ENCODE measurements around the gene FBXO31.
"Not testable (repeated sequence)": the region's sequence is repeated elsewhere in the genome, so short reads cannot be mapped to it uniquely, and the experiment has no call there.

Gene FBXO31

DNA sequence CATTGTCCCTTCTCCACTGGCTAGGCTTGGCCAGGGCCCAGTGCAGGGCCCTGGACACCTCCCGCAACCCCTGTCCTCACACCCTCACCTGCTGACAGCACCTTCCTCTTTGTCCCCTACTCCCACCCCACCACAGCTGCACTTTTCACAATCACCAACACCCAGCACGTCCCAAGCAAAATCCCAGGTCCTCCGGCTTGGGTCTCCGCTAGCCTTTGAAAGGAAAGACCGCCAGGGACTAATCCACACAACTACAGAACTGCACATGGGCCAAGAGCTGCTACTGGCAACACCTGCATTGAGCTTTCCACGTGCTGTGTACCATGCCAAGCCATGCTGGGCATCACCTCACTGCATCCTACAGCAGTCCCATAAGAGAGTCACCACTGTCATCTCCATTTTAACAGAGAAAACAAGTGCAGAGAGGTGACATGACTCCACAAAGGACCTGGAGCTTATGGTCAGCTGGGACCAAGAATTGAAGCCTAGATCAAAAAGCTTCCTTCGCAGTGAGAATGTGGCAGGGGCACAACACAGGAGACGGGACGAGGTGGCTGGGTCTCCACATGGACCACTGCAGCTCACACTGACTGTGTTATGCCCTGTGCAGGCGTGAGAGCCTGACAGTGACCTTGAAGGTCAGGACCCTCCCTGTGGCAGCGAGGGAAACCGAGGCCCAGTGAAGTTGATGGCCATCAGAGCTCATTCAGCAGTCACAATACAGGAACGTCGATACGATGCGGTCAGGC lies 22.5 kb downstream of the FBXO31 start:
- no peak for DNase-seq

DNA sequence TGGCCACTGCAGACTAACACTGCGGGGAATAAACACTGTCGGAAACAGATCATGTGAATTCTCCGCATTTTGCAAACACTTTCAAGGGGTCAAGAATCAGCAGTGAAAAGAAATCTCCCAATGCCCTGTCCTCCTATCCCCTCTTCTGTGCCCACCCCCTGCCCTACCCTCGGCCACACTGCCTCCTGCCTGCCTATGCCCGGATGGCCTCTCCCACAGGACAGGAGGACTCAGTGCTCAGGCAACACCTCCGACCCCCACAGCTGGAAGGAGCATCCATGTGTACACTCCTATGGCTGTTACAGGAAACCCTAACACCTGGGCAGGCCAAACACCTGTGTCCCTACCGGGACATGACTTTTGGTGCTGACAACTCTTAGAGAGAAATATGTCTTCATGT lies 24.5 kb downstream of the FBXO31 start:
- DNase-seq = no peak

DNA sequence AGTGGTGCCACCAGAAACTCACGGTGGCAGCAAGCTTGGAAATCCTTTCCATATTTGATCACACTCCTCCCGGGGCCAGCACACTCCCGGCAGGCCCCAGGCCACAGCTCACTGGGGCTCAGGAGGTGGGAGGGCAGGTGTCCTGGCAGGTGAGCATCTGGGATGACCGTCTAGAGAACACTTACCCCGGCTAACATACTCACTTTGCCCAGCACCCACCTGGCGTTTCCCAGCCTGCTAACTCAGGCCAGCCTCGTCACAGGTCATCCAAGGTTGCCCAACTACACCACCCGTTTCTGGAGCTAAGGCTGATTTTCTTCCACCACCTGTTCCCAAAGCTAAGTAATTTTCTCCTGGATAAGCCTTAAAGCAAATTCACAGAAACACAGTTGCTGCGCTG lies 24.9 kb downstream of the FBXO31 start:
- no peak for DNase-seq

DNA sequence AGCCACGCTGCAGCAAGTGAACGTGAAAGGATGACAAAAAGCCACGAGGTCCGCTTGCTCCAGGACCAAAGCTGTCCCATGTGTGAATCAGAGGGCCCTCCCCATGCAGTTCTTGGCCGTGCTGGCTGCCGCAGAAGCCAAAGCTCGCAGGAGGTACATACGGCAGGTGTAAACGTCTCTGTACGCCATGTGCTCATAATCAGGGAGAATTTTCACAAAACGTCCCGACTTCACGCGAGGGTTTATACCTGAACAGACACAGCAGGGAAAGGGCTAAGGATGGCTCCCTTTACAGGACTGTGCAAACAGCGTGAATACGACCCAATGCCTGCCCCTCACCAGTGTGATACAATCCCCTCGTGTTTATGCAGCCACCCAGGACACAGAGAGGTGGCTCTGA lies 25.3 kb downstream of the FBXO31 start:
- DNase-seq = no peak

DNA sequence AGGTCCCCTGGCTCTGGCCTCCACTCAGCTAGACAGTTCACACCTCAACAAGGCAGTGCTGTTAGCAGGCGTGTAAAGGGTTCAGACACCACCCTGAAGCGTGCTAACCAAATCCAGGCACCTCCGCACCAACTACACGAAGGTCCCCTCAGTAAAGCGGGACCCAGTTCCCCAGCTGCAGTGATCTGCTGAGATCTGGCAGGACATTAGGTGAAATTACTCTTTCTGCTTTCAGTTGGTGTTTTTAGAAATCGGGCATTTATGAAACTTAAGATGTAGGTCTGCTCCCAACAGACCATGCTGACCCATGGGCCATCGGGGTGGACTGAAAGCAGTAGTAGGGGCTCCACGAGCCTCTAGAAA lies 27.1 kb downstream of the FBXO31 start:
- no peak for DNase-seq

DNA sequence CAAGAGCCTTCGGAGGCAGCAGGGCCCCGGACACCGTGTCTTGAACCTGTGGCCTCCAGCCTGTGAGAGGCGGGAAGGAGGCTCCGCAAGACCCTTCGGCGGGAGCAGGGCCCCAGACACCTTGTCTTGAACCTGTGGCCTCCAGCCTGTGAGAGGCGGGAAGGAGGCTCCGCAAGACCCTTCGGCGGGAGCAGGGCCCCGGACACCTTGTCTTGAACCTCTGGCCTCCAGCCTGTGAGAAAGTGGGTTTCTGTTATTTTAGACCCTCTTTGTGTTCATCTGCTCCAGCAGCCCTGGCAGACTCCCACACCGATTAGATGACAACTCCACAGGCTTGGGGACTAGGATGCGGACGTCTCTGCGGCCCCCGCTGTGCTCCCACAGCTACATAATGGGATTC lies 30.0 kb downstream of the FBXO31 start:
- no peak for DNase-seq

DNA sequence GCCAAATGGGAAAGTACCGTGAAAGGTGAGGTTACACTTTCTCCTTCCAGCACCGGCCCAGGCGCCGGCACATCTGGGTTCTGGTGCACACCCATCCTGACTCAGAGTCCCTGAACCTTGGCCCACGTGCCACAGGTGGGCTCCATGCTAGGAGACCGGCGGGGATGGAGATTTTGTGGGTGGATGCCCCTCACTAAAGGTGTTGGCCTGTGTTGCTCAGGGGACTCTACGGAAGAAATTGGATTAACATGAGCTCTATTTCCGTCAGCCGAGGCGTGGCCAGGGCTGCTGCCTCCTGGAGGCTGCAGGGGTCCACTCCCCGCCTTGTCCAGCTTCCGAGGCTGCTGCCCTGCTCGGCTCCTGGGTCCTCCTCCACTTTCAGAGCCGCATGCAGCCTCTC lies 30.8 kb downstream of the FBXO31 start:
- no peak for DNase-seq

DNA sequence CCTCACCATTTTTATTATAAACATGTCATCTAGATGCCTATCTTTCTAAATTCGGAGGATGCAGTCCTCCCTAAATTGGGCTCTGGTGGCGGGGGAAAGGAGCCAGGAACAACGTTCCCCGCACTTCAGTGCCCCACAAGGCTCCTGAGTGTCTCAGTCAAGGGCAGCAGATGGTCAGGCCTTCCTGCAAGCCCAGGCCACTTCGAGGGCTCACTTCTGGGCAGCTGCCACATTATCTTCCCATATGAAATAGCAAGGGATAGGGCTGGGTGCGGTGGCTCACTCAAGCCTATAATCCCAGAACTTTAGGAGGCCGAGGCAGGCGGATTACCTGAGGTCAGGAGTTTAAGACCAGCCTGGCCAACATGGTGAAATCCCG lies 32.3 kb downstream of the FBXO31 start:
- DNase-seq = no peak

DNA sequence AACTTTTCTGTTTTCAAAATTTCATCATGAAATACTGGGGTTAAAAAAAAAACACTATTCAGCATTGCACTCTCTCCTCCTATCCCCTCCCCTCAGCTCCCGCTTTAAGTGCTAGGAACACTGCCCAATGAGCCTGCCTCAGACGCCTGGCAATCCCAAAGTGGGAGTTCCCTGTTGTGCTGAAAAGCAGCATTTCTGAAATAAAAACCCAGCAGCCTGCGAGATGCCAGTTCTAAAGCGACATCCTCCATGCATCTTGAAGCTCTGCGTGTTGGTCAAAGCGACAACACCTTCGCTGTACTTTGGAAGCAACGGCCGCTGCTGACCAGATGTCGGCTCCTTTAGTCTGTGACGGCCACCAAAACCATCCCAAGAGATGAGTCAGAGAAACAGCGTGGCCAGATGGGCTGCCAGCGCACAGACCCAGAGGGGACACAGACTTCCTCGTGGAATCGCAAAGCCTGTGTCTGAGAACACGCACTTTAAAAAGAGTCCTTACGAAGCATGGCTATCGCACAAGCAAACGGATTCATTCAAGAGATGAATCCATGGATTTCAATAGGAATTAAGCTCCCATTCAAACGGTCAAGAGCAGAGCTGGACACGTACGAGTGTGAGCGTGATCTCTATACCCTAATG lies 32.8 kb downstream of the FBXO31 start:
- no peak for DNase-seq

DNA sequence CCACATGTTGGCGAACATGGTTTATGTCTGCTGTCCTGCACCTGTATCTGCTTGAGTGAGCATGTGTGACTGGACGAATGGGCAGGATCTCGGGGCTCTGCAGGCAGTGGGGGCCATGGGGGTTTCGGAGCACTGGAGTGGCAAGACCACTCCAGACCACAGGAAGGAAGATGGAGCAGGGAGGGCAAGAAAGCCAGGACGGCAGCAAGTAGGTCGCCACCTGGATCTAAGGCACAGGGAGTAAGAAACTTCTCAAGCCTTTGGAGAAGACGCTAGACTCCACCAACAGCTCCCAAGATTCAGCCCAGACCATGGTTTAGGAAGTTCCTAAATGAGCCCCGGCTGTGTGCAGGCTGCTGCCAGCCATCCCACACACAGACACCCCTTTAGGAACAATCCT lies 33.5 kb downstream of the FBXO31 start:
- no peak for DNase-seq

DNA sequence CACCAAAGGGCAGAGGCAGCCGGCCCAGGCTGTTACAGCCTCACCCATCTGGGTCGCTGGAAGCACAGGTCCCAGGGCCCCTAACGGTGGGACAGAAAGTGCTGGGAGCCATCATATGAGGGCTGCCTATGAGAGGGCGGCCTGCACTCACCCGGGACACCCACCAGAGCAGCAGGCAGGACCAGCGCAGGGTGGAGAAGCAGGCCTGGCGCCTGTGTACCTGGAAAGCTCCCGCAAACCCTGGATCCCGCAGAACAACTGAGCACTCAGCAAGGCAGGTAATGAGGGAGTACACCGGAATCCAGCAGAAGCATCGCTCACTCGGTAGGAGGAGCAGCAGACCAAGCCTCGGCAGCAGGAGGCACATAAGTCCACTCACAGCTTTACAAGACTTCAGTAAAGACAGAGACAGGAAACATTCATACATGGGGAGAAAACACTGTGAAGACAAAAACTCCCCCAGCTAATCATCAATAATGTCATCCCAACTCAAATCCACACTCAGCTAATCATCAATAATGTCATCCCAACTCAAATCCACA lies 34.9 kb downstream of the FBXO31 start:
- no peak for DNase-seq

DNA sequence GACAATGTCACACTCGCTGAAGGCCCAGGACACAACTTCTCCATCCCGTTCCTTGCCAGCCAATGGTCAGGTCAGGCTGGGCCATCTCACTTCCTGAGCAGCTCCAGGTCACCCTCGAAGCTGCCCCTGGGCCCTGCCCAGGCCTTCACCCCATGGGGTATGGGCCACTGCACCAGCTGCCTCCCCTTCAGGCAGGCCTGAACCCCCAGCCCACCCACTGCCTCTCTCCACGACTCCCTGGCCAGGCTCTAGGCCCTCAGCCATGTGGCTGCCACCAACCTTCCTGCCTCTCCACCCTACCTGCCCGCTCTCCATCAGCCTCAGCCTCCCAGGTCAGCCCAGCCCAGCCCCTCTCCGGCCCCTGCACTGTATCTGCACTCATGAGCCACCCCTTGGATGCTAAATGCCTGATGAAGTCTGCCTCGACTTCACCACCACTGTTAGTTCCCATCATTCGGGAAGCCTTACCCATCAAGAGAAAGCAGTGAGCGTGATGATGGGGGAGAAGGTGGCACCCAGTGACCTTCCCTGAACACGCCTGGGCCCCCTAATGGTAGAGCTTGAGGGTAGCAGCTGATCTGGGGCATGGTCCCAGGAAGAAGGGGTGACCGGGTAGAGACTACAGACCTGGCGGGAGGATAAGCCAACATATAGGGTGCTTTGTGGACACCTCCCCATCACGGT lies 35.5 kb downstream of the FBXO31 start:
- no peak for DNase-seq

DNA sequence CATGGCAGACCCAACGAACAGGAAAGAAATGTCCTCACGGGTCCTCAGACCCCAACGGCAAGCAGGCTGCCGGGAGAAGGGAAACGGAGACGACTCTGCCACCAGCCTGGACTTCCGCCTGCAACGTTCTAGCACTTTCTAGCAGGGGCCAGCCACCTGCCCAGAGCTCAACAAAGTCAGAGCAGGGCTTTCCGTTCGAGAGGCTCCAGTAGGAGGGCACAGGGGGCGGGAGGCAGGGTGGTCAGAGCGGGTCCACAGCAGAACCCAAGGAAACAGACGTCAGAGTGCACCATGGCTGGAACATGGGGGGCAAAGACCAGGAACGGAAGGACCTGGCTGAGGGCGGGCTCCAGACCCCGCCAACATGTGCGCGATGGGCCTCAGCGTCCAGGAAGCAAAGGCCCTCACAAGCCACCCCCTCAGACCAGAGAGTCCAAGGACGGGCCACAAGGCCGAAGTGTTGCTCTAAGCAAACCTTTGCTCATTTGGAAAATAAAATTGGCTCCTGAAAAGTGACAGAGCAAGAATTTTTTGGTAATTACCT lies 37.0 kb downstream of the FBXO31 start:
- no peak for DNase-seq

DNA sequence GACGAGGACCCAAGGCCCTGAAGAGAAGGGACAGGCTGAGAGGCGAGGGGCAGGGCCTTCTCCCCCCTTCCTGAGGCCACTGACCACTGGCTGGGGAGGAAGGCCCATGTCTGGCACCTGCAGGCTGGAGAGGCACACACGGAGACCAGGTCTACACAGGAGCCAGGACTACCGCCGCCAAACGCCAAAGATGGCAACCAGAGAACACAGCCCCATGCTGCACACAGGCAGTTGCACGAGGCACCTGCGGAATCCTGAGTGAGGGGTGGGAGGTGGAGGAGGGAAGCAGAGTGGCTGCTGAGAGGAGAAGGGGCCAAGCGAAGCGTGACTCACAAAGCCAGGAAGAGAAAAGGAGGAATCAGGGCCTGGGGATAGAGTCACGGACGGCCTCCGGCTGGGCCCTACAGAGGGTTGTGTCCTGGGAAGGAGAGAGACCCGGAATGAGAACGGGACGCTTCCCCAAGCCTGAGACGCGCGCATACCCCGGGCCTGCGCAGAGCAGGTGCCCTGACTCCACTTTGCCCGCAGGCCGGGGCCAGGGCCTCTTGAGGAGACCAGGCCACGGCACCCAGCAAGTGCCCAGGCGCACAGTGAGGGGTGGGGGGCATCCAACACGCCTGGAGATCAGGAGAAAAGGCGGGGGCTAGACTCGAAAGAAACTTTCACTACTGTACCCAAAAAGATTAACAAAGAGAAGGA lies 37.7 kb downstream of the FBXO31 start:
- no peak for DNase-seq

DNA sequence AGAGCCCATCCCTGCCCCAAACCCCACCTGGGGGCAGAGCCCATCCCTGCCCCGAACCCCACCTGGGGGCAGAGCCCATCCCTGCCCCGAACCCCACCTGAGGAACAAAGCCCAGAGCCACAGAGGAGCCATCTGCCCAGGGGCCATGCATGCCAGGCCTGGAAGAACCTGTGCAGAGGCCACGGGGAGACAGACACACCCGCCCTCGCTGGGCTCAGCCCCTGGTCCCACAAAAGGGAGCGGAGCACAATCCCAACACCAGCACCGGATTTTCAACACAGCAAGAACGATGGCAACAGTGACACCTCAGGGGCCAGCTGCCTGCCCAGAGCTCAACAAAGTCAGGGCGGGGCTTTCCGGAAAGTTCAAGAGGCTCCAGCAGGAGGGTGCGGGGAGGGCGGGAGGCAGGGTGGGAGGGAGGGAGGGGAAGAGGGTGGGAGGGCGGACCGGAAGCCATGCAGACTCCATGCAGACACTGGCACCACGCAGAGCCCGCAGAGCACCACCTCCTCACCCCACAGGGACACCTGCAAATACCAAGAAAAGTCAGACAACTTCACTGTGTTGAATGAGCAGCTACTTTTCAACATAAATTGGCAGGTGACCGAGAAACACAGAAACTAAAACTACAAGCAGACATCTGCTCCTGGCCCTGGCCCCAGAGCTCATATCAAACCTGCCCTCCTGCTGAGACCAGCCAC lies 38.5 kb downstream of the FBXO31 start:
- no peak for DNase-seq

DNA sequence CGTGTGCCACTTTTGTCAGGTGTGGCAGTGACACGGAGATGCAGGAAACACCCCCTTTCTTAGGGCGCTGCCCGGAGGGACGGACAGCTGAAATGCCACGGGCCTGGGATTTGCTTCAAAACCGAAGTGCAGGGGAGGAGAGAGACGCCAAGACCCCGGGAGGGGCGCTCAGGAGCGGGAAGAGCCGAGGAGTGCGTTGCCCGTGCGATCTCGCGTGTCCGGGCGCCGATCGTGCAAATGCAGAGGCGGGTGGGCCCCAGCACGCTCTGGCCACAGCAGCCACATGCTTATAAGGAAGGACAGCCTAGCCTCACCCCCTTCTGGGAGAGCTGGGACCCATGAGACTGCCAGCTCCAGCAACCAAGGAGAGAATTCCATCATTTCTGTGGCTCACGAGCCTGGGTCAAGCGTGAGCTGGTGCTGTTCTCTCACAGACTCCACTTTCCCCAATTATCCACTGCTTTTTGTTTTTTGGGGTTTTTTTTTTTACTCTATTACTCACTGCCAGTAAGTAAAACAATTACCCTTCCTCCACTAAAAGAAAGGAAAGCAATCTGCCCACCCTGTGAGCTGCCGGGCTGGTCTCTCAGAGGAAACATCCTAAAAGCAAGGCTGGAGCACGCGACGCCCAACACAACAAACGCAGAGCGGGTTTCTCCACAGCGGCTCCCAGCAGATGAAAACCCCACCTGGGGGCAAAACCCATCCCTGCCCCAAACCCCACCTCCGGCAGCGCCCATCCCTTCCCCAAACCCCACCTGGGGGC lies 39.2 kb downstream of the FBXO31 start:
- DNase-seq = no peak

DNA sequence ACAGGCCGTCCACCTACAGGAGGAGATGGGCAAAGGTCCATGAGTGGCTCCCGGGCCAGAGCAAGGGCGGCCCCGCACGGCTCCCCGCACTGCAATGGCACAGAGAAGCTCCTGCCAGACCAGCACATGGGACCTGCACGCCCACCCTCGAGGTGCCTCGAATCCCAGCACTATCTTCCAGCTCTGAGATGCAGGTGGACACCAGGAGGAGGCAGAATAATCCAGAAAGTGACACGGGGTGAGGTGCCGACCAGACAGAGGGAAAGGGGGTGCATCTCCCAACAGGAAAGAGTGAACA lies 39.9 kb downstream of the FBXO31 start:
- no peak for DNase-seq

DNA sequence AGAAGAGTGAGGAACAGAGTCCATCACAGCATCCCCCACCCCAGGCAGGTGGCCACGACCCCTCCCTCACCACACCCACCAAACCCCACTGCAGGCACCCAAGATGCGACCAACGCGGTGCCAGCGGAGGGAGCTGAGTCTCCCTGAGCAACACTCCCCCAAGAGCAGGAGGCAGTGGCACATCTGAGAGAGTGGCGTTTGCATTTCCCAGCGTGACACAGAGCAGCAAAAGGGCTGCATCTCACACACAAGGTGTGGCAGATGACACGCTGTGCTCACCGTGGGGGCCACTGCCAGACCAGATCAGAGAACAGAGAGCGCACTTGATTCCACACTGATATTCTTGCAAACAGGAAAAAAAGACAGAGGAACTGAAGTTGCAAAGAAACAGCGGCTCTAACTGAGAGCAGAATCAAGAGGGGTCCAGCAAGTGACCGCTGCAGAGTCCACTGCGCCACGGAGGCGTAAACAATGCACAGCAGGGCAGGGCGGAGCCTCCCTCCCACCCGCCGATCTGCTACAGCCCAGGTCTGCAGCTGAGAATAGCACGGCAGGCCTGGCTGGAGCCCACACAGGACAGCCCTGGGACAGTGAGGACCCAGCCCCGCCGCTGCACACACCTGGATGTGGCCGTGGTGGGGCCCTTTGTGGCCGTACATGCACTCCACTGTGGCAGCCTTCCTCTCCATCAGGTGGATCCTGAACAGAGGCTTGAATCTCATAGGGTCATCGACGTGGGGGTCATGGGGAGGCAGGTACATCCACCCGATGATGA lies 40.4 kb downstream of the FBXO31 start:
- no peak for DNase-seq

DNA sequence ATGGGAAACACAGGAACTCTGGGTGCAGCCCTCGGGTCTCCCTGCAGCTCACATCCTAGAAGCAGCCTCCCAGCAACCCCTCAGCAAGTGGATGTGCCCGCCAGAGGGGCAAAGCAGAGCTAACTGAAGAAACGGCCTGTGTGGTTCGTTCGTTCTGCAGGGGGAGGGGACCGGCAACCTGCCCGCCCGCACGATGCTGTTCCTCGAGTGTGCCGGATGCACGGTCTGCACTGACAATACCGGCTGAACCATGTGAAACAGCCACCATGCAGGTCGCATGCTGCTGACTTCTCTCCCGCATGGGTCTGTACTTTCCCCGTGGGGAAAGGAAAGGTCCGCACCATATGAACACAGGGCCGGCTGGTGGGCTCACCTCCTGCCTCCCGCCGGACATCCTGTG lies 41.1 kb downstream of the FBXO31 start:
- no peak for DNase-seq

DNA sequence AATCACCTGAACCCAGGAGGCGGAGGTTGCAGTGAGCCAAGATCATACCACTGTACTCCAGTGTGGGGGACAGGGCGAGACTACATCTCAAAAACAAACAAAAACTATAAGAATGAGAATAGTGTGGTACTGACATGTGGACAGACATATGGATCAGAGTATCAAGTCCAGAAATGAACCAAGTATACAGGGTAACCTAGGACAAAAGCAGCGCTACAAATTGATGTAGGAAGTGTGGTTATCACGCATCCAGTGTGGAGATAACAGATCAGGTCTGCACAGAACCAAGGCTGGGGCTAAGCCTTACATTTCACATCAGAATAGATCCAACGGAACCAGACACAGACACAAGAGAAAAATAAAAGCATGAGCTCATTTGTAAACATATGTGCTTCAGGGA lies 43.4 kb downstream of the FBXO31 start:
- no peak for DNase-seq

DNA sequence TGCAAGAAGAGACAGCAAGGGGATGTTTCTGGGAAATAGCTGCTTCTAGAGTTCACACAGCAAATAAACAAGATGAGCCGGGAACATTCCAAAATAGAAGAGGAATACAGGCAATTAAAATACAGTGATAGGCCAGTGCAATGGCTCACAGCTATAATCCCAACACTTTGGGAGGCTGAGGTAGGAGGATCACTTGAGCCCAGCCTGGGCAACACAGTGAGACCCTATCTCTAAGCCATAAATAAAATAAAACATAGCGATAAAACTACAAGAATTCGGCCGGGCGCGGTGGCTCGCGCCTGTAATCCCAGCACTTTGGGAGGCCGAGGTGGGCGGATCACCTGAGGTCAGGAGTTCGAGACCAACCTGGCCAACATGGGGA lies 43.9 kb downstream of the FBXO31 start:
- not testable (repeated sequence) for DNase-seq
